Measurements from ENCODE around the gene ICAM2.

DNA sequence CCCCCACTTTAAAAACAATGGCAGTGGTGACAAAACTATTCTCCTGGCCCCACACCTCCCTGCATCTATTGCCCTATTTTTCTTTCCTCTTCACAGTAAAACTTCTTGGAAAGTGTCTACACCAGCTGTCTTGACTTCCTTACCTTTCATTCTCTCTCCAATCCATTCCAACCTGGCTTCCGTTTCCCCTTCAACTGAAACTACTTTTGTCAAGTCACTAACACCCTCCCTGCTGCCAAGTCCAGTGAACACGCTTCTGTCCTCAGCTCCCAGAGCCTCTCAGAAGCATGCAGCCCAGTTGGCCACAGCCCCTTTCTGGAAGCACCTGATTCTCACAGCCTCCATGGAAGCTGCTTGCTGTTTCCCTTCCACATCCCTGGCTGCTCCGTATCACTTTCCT lies 43.7 kb downstream of the ICAM2 start:
- TF ChIP-seq TEAD4 (CRISPR knock-in tag; IDR thresholded peaks at IDR 0.05) (no peak), CTCF (IDR thresholded peaks at IDR 0.05) (no peak), GTF2I (CRISPR knock-in tag; conservative IDR thresholded peaks at IDR 0.05) (no peak), ZNF317 (CRISPR knock-in tag; IDR thresholded peaks at IDR 0.05; ENCODE audit: borderline replicate concordance, low read depth) (no peak), ETV6 (CRISPR knock-in tag; IDR thresholded peaks at IDR 0.05) (no peak)
- TF ChIP-seq, protein P1, sequence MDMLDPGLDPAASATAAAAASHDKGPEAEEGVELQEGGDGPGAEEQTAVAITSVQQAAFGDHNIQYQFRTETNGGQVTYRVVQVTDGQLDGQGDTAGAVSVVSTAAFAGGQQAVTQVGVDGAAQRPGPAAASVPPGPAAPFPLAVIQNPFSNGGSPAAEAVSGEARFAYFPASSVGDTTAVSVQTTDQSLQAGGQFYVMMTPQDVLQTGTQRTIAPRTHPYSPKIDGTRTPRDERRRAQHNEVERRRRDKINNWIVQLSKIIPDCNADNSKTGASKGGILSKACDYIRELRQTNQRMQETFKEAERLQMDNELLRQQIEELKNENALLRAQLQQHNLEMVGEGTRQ (CRISPR knock-in tag; IDR thresholded peaks at IDR 0.05), result no peak
